Adipose tissue (tissue), 3 donors: ENCODE results near the gene BMERB1. TPM values are rescaled to one million over a fixed set of nuclear protein-coding genes. Genes with fewer than 3 reads are reported as not detected.
"Not testable (repeated sequence)": the region's sequence is repeated elsewhere in the genome, so short reads cannot be mapped to it uniquely, and the experiment has no call there.

Experiments
- H3K27ac ChIP-seq: one replicate; pipeline ENCODE4 v1.5.1; 2013; ENCODE audit warnings: low read depth, low read length
- WGBS, 3 donors: extraction: QIAGEN DNeasy Blood & Tissue Kit; methylation state at CpG; one replicate each; pipeline ENCODE4 v1.1.7; 2013; 5-methylcytosine and 5-hydroxymethylcytosine counted together
- polyA plus RNA-seq, 3 donors: library from polyadenylated mRNA; stranded (reverse); fragments of 200-250 nt; gene quantifications; one replicate each; pipeline ENCODE4 v1.2.3, GENCODE V29; 2013
- donor health status: healthy with polysubstance abuse.
- donor health status: Bipolar disorder and iron deficiency.
- donor health status: healthy.

The BMERB1 gene
- polyA plus RNA-seq, 3 donors, result 18.8 to 45.9 (median 34.3) TPM

DNA sequence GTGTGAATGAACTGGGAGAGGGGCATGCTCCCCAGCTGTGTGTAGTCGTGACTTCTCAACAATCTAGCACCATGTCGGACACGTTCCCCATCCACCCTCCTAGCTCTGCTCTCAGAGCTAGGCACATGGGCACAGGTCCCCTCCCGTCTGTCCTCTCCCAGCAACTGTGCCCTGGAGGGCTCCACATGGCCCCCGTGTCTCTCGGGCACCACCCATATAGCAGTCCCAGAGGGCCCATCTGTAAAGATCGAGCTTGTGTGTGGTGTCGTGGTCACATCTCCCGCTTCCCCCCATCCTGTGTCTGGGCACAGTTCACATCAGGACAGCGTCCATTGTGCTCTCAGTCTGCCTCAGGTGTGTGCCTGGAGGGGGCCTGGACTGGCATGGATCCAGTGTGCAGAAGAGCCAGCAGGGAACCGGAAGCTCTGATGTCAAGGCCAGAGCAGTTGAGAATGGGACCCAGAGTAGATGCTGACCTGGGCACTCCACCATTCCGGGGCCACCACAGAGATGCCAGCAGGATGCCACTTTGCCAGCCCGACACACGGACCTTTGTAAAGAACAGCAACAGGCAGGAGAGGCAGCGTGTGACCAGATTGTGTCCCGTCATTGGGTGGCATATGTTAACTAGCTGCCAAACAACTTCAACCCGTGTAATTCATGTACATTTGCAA, 152.9 kb downstream of the BMERB1 start:
- 95 to 97% (median 95%) methylated on average over 17 of the region's 17 CpGs for WGBS, 3 donors
- no peak overlapping the region for H3K27ac ChIP-seq

- WGBS, 3 donors, result 75 to 88% (median 76%) methylated on average over 9 of the region's 9 CpGs
Measured at GRCh38 chr16:15592324-15592723, 157.9 kb downstream of the BMERB1 start.

GRCh38 chr16:15593235-15593634, 158.8 kb downstream of the BMERB1 start:
- H3K27ac ChIP-seq, result no peak overlapping the region
- WGBS, 3 donors, result 79 to 97% (median 88%) methylated on average over 9 of the region's 9 CpGs

More at GRCh38 chr16:15592324-15592723, 157.9 kb downstream of the BMERB1 start:
- H3K27ac ChIP-seq, result no peak overlapping the region

- no peak overlapping the region for H3K27ac ChIP-seq
- 84 to 88% (median 84%) methylated on average over 6 of the region's 6 CpGs for WGBS, 3 donors
Measured at GRCh38 chr16:15594711-15595320, 160.4 kb downstream of the BMERB1 start.

GRCh38 chr16:15597135-15597534, 162.7 kb downstream of the BMERB1 start:
- no peak overlapping the region for H3K27ac ChIP-seq
- 67 to 78% (median 77%) methylated on average over 6 of the region's 6 CpGs for WGBS, 3 donors

- WGBS, 3 donors, result 93 to 96% (median 95%) methylated on average over 15 of the region's 15 CpGs
- no peak overlapping the region for H3K27ac ChIP-seq
Measured at GRCh38 chr16:15597822-15598647, 163.6 kb downstream of the BMERB1 start.

- 91 to 95% (median 93%) methylated on average over 17 of the region's 17 CpGs for WGBS, 3 donors
- no peak overlapping the region for H3K27ac ChIP-seq
Measured at GRCh38 chr16:15598648-15599190, 164.3 kb downstream of the BMERB1 start.

GRCh38 chr16:15599303-15600070, 165.1 kb downstream of the BMERB1 start:
- H3K27ac ChIP-seq, result no peak overlapping the region
- 91 to 95% (median 93%) methylated on average over 21 of the region's 21 CpGs for WGBS, 3 donors

GRCh38 chr16:15601212-15601879, 167.0 kb downstream of the BMERB1 start:
- 84 to 86% (median 86%) methylated on average over 9 of the region's 9 CpGs for WGBS, 3 donors
- H3K27ac ChIP-seq, result no peak overlapping the region

- 94 to 98% (median 97%) methylated on average over 23 of the region's 23 CpGs for WGBS, 3 donors
Measured at GRCh38 chr16:15602285-15603044, 168.1 kb downstream of the BMERB1 start.

DNA sequence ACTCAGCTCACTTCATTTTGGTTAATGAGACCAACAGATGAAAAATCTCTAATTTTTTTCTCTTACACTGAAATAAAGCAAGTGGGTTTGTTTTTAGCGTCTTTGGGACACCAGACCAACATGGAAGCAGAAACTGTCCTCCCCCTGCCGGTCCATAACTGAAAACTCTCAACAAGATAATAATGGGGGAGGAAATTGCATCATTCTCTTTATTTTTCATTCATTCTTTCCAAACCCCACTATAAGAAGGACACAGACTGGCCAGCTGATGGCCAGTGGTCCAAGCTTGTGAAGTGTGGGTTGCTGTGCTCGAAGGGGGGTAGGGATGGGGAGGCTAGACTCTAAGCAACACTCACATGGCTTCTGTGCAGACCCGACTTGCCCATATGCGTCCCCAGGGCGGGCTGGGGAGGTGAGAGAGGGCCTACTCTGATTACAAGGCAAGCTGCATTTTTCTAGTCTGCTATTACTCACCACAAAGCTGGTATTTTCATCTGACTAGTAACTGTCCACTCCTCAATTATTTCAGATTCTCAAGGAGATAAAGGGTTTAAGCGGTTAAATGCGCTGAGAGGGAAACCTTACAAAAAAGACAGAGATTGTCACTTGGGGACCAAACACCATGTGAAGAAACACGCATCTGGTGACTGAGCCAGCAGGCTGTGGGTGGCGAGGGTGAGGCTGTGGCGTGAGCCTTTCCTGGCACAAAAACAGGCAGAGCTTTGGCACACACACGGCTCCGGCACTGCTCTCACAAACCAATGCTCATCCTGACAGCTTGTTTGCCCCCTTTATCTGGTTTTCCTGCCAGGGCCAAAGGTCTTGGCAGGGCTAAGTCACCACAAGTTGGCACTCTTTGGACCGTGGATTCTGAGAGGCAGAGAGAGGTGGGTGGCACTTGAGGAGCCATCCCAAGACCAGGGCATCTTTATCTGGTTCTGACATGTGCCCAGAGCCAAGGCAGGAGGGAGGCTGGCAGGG, 170.4 kb downstream of the BMERB1 start:
- no peak overlapping the region for H3K27ac ChIP-seq

More at GRCh38 chr16:15602285-15603044, 168.1 kb downstream of the BMERB1 start:
- no peak overlapping the region for H3K27ac ChIP-seq

DNA sequence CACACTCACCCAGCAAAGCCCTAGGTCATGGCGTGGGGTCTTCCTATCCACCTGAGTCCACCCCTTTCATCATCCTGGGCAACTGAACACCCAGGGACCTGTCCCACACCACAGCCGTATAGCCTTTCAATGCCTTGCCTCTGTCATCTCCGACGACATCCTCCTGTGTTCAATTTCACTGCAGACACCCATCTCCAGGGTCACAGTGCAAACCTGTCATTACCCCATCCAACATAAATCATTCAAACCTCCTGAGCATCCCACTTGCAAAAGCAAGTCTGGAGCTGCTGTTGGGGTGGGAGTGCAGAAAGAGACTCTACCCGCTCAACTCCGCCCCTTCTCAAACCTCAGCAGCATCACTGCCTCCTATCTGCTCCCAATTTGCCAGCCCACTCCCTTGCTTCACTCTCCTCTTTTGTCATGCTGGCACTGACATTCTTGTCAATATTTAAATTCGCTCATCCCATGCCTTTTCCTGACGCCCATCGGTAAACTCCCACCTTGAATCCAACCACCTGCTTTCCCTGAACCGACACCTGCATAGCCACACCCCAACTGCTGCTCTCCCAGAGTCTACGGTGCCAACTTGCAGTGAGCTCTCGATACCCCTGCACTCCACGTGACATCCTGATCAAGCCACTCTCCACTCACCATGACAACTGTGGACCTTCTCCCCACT, 171.6 kb downstream of the BMERB1 start:
- 91 to 94% (median 94%) methylated on average over 13 of the region's 13 CpGs for WGBS, 3 donors
- no peak overlapping the region for H3K27ac ChIP-seq

More for the DNA sequence above, 170.4 kb downstream of the BMERB1 start:
- WGBS, 3 donors, result 76 to 84% (median 84%) methylated on average over 14 of the region's 14 CpGs

GRCh38 chr16:15606518-15607220, 172.3 kb downstream of the BMERB1 start:
- no peak overlapping the region for H3K27ac ChIP-seq
- WGBS, 3 donors, result 91 to 98% (median 94%) methylated on average over 5 of the region's 5 CpGs

DNA sequence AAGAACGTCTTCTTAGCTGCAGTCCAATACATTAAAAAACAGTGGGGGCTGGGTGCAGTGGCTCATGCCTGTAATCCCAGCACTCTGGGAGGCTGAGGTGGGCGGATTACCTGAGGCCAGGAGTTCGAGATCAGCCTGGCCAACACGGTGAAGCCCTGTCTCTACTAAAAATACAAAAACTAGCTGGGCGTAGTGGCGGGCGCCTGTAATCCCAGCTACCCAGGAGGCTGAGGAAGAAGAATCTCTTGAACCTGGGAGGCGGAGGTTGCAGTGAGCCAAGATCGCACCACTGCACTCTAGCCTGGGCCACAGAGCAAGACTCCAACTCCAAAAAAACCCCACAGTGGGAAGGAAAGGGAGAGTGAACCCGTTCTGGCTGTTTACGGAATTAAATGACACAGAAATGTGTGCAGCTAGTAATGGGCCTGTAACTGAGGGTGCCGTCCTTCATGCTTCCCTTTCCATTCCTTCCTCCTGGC, 172.9 kb downstream of the BMERB1 start:
- WGBS, 3 donors, result 77 to 92% (median 86%) methylated on average over 9 to 12 of the region's 12 CpGs
- not testable (repeated sequence) for H3K27ac ChIP-seq
